ENCODE data around the gene SPTBN1. TPM values are rescaled to one million over a fixed set of nuclear protein-coding genes. Genes with fewer than 3 reads are reported as not detected.

Gene SPTBN1
- total and polyA plus RNA-seq, 2 experiments from 2014 or later = 58.1 to 204 TPM

GRCh38 chr2:54603357-54603756 is 147.2 kb downstream of the SPTBN1 start:
- peaks cover 64% of the 10 kb centered on the region for H4K20me1 ChIP-seq (replicated peaks; ENCODE audit: insufficient read depth)
- H3K27ac ChIP-seq (ENCODE audit: low read depth) = no peak overlapping the region
- peak; percentile 53 for ATAC-seq
- no peak for DNase-seq (ENCODE audit: low spot score)
- peaks cover 100% of the 10 kb centered on the region for H3K79me2 ChIP-seq (replicated peaks; ENCODE audit: insufficient read depth)
- TF ChIP-seq CTCF (conservative IDR thresholded peaks at IDR 0.05; ENCODE audit: low read depth in 2 of 2) = peak in 1 of 2 experiments; percentile 32; a peak in 1 of 4 replicates
- TF ChIP-seq JUNB (IDR thresholded peaks at IDR 0.05; ENCODE audit: unreplicated experiment) = no peak
- no peaks in the 10 kb centered on the region for H3F3A ChIP-seq (replicated peaks; ENCODE audit: low read depth)
- peaks cover 4% of the 10 kb centered on the region; the same call in 1 of the 2 replicates for H3K36me3 ChIP-seq (ENCODE audit: insufficient read depth)
- Mint-ChIP-seq H3K27ac (no peak overlapping the region), H3K9me3 (no peaks in the 10 kb centered on the region), H3K4me1 (peaks cover 60% of the 10 kb centered on the region), H3K36me3 (ENCODE audit: low read depth) (peaks cover 24% of the 10 kb centered on the region), H3K4me3 (no peak overlapping the region), H3K27me3 (ENCODE audit: insufficient read depth, low read depth, poor library complexity) (peaks cover 5% of the 10 kb centered on the region)
- no peak overlapping the region for H3K4me2 ChIP-seq
- H3K4me3 ChIP-seq = no peak overlapping the region
- peaks cover 38% of the 10 kb centered on the region for H3K4me1 ChIP-seq (ENCODE audit: insufficient read depth)
- H2AFZ ChIP-seq = no peak overlapping the region
- H3K27me3 ChIP-seq (ENCODE audit: insufficient read depth) = no peaks in the 10 kb centered on the region
- H3K9me2 ChIP-seq (ENCODE audit: insufficient read depth) = peaks cover 8% of the 10 kb centered on the region

DNA sequence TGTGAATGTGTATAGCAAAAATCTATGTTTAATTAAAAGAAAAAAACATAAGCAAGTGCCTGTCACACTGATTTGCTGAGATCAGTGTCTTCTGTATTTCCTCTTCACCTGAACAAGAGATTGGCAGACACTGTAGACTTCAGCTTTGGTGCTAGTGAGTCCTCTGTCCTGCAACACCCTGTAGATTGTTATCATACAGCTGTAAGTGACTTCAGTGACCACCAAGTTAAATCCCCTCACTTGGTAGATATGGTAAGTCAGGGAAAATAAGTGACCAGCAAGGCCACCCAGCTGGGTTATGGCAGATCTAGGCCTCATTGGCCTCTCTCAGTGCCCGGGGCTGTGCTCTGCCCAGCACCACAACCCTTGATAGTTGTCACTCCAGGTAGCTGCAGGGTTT is 147.7 kb downstream of the SPTBN1 start:
- DNase-seq (ENCODE audit: low spot score) = no peak
- no peak overlapping the region for H3K4me2 ChIP-seq
- Mint-ChIP-seq H3K4me1 (peaks cover 61% of the 10 kb centered on the region), H3K27me3 (ENCODE audit: insufficient read depth, low read depth, poor library complexity) (peaks cover 5% of the 10 kb centered on the region), H3K27ac (no peak overlapping the region), H3K36me3 (ENCODE audit: low read depth) (peaks cover 19% of the 10 kb centered on the region), H3K4me3 (no peak overlapping the region), H3K9me3 (no peaks in the 10 kb centered on the region)
- peaks cover 4% of the 10 kb centered on the region; the same call in 1 of the 2 replicates for H3K36me3 ChIP-seq (ENCODE audit: insufficient read depth)
- peaks cover 100% of the 10 kb centered on the region for H3K79me2 ChIP-seq (replicated peaks; ENCODE audit: insufficient read depth)
- H3K27me3 ChIP-seq (ENCODE audit: insufficient read depth) = no peaks in the 10 kb centered on the region
- no peaks in the 10 kb centered on the region for H3F3A ChIP-seq (replicated peaks; ENCODE audit: low read depth)
- H3K4me1 ChIP-seq (ENCODE audit: insufficient read depth) = peaks cover 38% of the 10 kb centered on the region
- peaks cover 68% of the 10 kb centered on the region for H4K20me1 ChIP-seq (replicated peaks; ENCODE audit: insufficient read depth)
- no peak overlapping the region for H2AFZ ChIP-seq
- H3K9me2 ChIP-seq (ENCODE audit: insufficient read depth) = peaks cover 4% of the 10 kb centered on the region
- no peak overlapping the region for H3K4me3 ChIP-seq
- no peak overlapping the region for H3K27ac ChIP-seq (ENCODE audit: low read depth)
- peak; percentile 40; the same call in 2 of the 3 replicates for ATAC-seq
- TF ChIP-seq EZH2phosphoT487 (IDR thresholded peaks at IDR 0.05; ENCODE audit: unreplicated experiment) = no peak
- no peak for TF ChIP-seq REST (IDR thresholded peaks at IDR 0.05; ENCODE audit: unreplicated experiment)
- no peak for TF ChIP-seq NANOG (IDR thresholded peaks at IDR 0.05; ENCODE audit: borderline replicate concordance)
- no peak for TF ChIP-seq CTCF (conservative IDR thresholded peaks at IDR 0.05; ENCODE audit: low read depth in 2 of 2)
- TF ChIP-seq EZH2 (IDR thresholded peaks at IDR 0.05; ENCODE audit: low read depth, unreplicated experiment) = no peak
- no peak for TF ChIP-seq ZNF462 (CRISPR knock-in tag; IDR thresholded peaks at IDR 0.05)

All from GM23338 (cell line).